Endodermal cell (in vitro differentiated cells): ENCODE results near the gene TLCD1. TPM values are rescaled to one million over a fixed set of nuclear protein-coding genes. Genes with fewer than 3 reads are reported as not detected.

Source experiments
- DNase-seq: peaks from one replicate; pipeline ENCODE4 v3.0.0-alpha.2; 2017
- H3K27ac ChIP-seq: 2 replicates; pipeline ENCODE4 v1.5.1; 2013; ENCODE audit warnings: mild to moderate bottlenecking, low read depth, low read length, moderate library complexity
- H3K27me3 ChIP-seq: 2 replicates; pipeline ENCODE4 v1.6.1; 2013; ENCODE audit warnings: mild to moderate bottlenecking, low read length, moderate library complexity; ENCODE audit not compliant: insufficient read depth, control insufficient read depth, poor library complexity, severe bottlenecking
- H3K36me3 ChIP-seq: 2 replicates; pipeline ENCODE4 v1.7.0; 2013; ENCODE audit warnings: mild to moderate bottlenecking, low read length, moderate library complexity; ENCODE audit not compliant: control insufficient read depth, insufficient read depth
- H3K4me1 ChIP-seq: one replicate; pipeline ENCODE4 v1.7.0; 2013; ENCODE audit warnings: low read length; ENCODE audit not compliant: control insufficient read depth, insufficient read depth
- H3K4me3 ChIP-seq: 2 replicates; pipeline ENCODE4 v1.5.1; 2013; ENCODE audit warnings: mild to moderate bottlenecking, low read length, moderate library complexity
- H3K9ac ChIP-seq: 2 replicates; pipeline ENCODE4 v1.6.1; 2013; ENCODE audit warnings: mild to moderate bottlenecking, low read length, moderate library complexity; ENCODE audit not compliant: poor library complexity, severe bottlenecking; ENCODE audit errors: extremely low read depth
- H3K9me3 ChIP-seq: 2 replicates; pipeline ENCODE4 v1.6.1; 2013; ENCODE audit warnings: mild to moderate bottlenecking, low read length, moderate library complexity; ENCODE audit not compliant: control insufficient read depth
- H3K27ac Mint-ChIP-seq: 2 replicates; pipeline ENCODE4 v1.8.0; 2020; ENCODE audit warnings: mixed read lengths
- H3K27me3 Mint-ChIP-seq: 2 replicates; pipeline ENCODE4 v1.8.0; 2021; ENCODE audit warnings: mild to moderate bottlenecking, mixed read lengths; ENCODE audit not compliant: insufficient read depth
- H3K36me3 Mint-ChIP-seq: 2 replicates; pipeline ENCODE4 v1.8.0; 2020; ENCODE audit warnings: low read depth, mixed read lengths
- H3K4me1 Mint-ChIP-seq: 2 replicates; pipeline ENCODE4 v1.8.0; 2020; ENCODE audit warnings: mixed read lengths
- H3K4me3 Mint-ChIP-seq: 2 replicates; pipeline ENCODE4 v1.8.0; 2020; ENCODE audit warnings: mild to moderate bottlenecking, moderate library complexity, mixed read lengths
- H3K9me3 Mint-ChIP-seq: 2 replicates; pipeline ENCODE4 v1.8.0; 2020; ENCODE audit warnings: mild to moderate bottlenecking, mixed read lengths
- CTCF ChIP-seq: fragments of 200-600 bp; sonication (generic); conservative IDR thresholded peaks from 2 replicates; pipeline ENCODE4 v1.5.0; 2021; ENCODE audit warnings: antibody characterized with exemption, mild to moderate bottlenecking
- WGBS, 2 experiments: methylation state at CpG; one replicate each; pipeline versions ENCODE4 v1.1.5 to v1.1.7; 2013; ENCODE audit warnings: missing lambda C conversion rate in 2 of 2, mixed read lengths in 1 of 2; ENCODE audit not compliant: insufficient coverage in 1 of 2, insufficient read length in 1 of 2; 5-methylcytosine and 5-hydroxymethylcytosine counted together
- total RNA-seq, 2 donors: library from RNA; stranded (reverse); fragmentation: NEBNext Ultra II Directional in 1 of 2; extraction: Animal tissue kit (Norgen Biotek cat#: 25700) in 1 of 2; gene quantifications; 2 replicates in 1 of 2; 3 replicates in 1 of 2; pipeline ENCODE4 v1.2.1, GENCODE V29; 2021

Gene TLCD1
- total RNA-seq, 2 donors from 2014 or later: 17.0 to 22.9 TPM

GRCh38 chr17:28688481-28688880 lies 37.6 kb downstream of the TLCD1 start:
- no peak overlapping the region for H3K27ac ChIP-seq
- no peaks in the 10 kb centered on the region for H3K27me3 ChIP-seq
- 98 to 100% methylated on average over 2 to 4 of the region's 4 CpGs for WGBS, 2 experiments
- H3K36me3 ChIP-seq: peaks cover 85% of the 10 kb centered on the region
- no peaks in the 10 kb centered on the region for H3K27me3 Mint-ChIP-seq
- H3K4me1 ChIP-seq: no peaks in the 10 kb centered on the region
- no peak for TF ChIP-seq CTCF
- H3K9ac ChIP-seq: no peak overlapping the region
- H3K9me3 ChIP-seq: no peaks in the 10 kb centered on the region
- H3K4me3 ChIP-seq: no peak overlapping the region
- no peak overlapping the region for H3K27ac Mint-ChIP-seq
- H3K36me3 Mint-ChIP-seq: peaks cover 86% of the 10 kb centered on the region
- no peaks in the 10 kb centered on the region for H3K9me3 Mint-ChIP-seq
- no peaks in the 10 kb centered on the region for H3K4me1 Mint-ChIP-seq
- H3K4me3 Mint-ChIP-seq: no peak overlapping the region
- no peak for DNase-seq

DNA sequence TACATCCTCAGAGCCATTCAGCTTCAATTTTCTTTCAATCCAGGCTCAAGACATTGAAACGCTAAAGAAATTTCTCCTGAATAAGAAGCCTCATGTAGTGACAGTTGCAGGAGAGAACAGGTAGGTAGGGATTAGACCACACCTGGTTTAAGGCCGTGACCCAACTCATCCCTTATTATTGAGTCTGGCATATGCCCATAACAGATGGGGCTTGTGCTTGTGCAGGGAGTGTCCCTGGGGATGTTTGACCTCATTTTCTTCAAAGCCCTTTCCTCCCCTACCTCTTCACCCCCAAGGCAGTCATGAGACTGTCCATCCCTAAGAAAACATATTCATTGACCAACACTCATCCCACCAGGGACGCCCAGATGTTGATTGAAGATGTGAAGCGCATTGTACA lies 39.7 kb downstream of the TLCD1 start:
- no peaks in the 10 kb centered on the region for H3K4me1 Mint-ChIP-seq
- no peak overlapping the region for H3K4me3 Mint-ChIP-seq
- H3K9me3 ChIP-seq: no peaks in the 10 kb centered on the region
- DNase-seq: no peak
- no peaks in the 10 kb centered on the region for H3K27me3 ChIP-seq
- no peaks in the 10 kb centered on the region for H3K27me3 Mint-ChIP-seq
- H3K36me3 Mint-ChIP-seq: peaks cover 91% of the 10 kb centered on the region
- no peak overlapping the region for H3K27ac ChIP-seq
- no peak for TF ChIP-seq CTCF
- H3K9me3 Mint-ChIP-seq: no peaks in the 10 kb centered on the region
- no peaks in the 10 kb centered on the region for H3K4me1 ChIP-seq
- no peak overlapping the region for H3K4me3 ChIP-seq
- no peak overlapping the region for H3K9ac ChIP-seq
- WGBS, 2 experiments: 93 to 95% methylated on average over 3 to 4 of the region's 4 CpGs
- H3K36me3 ChIP-seq: peaks cover 95% of the 10 kb centered on the region
- H3K27ac Mint-ChIP-seq: no peak overlapping the region

DNA sequence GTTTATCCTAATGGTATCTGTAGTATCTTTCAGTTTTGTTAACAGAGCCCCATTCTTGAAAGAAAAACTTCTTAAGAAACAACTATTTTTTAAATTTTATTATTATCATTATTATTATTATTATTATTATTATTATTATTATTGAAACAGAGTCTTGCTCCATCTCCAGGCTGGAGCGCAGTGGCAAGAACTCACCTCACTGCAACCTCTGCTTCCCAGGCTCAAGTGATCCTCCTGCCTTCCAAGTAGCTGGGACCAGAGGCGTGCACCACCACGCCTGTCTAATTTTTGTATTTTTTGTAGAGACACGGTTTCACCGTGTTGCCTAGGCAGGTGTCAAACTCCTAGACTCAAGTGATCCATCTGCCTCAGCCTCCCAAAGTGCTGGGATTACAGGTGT lies 40.7 kb downstream of the TLCD1 start:
- no peak overlapping the region for H3K9ac ChIP-seq
- Mint-ChIP-seq H3K4me3 (no peak overlapping the region), H3K36me3 (peaks cover 92% of the 10 kb centered on the region), H3K27ac (no peak overlapping the region), H3K9me3 (no peaks in the 10 kb centered on the region), H3K4me1 (no peaks in the 10 kb centered on the region), H3K27me3 (no peaks in the 10 kb centered on the region)
- H3K9me3 ChIP-seq: no peaks in the 10 kb centered on the region
- TF ChIP-seq CTCF: no peak
- H3K4me1 ChIP-seq: no peaks in the 10 kb centered on the region
- no peak overlapping the region for H3K27ac ChIP-seq
- no peak for DNase-seq
- H3K36me3 ChIP-seq: peaks cover 95% of the 10 kb centered on the region
- no peaks in the 10 kb centered on the region for H3K27me3 ChIP-seq
- 91 to 95% methylated on average over 4 to 5 of the region's 5 CpGs for WGBS, 2 experiments
- no peak overlapping the region for H3K4me3 ChIP-seq
